Activated naive CD4-positive, alpha-beta T cell (primary cell): ENCODE measurements around the gene ALG3.

Experiments used
- DNase-seq, 4 experiments: peaks; one replicate each; lab custom pipeline; 2025; lab: John Stamatoyannopoulos, UW

The ALG3 gene

DNA sequence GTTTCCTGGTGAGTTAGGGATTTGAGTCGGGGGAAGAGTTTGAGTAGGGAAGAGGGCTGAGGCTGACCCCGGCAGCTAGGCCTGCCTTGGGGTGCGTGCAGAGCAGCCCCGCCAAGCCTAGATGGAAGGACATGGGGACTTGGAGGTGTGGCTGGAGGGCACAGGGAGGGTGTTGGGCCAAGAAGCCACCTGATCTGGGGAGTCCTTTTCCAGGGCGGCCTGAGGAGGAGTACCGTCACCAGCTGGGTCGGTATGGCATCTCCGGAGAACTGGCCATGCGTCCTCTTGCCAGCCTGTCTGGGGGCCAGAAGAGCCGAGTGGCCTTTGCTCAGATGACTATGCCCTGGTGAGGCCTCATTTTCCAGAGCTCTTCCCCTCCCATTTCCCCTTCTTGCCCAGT lies 55.9 kb downstream of the ALG3 start:
- DNase-seq: no peak
